ENCODE measurements around the gene NAA25.
"Not testable (repeated sequence)": the region's sequence is repeated elsewhere in the genome, so short reads cannot be mapped to it uniquely, and the experiment has no call there.

Gene NAA25

GRCh38 chr12:112125250-112125999 is 16.8 kb upstream of the NAA25 start, which contains the start of gene TRAFD1:
Gene TRAFD1 (plus strand): TSS chr12:112125560. CDS start chr12:112130523, 4,963 bp downstream.
- peak; percentile 99 for DNase-seq
- H3K4me3 Mint-ChIP-seq: peak within 1 kb of the TSS; percentile 83 to 94
- peak within 1 kb of the TSS; percentile 92 to 96 for H3K27ac Mint-ChIP-seq
- H3K9me3 Mint-ChIP-seq: no peaks in the 10 kb centered on the region
- H3K27me3 Mint-ChIP-seq: no peaks in the 10 kb centered on the region
- peak; percentile 100 for ATAC-seq
- peaks cover 43% of the 10 kb centered on the region for H3K4me1 Mint-ChIP-seq

GRCh38 chr12:112124918-112125249 is 16.3 kb upstream of the NAA25 start:
- no peaks in the 10 kb centered on the region for H3K27me3 Mint-ChIP-seq
- peak overlapping the region in 1 of 2 donors; percentile 83 for H3K4me3 Mint-ChIP-seq
- ATAC-seq: no peak
- H3K9me3 Mint-ChIP-seq: no peaks in the 10 kb centered on the region
- no peak overlapping the region for H3K27ac Mint-ChIP-seq
- peaks cover 37% of the 10 kb centered on the region for H3K4me1 Mint-ChIP-seq
- DNase-seq: no peak

GRCh38 chr12:112122823-112123690 is 14.5 kb upstream of the NAA25 start:
- H3K27ac Mint-ChIP-seq: no peak overlapping the region
- H3K4me1 Mint-ChIP-seq: peaks cover 19% of the 10 kb centered on the region
- ATAC-seq: no peak
- H3K27me3 Mint-ChIP-seq: no peaks in the 10 kb centered on the region
- H3K9me3 Mint-ChIP-seq: no peaks in the 10 kb centered on the region
- no peak for DNase-seq
- no peak overlapping the region for H3K4me3 Mint-ChIP-seq

- Mint-ChIP-seq H3K4me1 (peaks cover 13% of the 10 kb centered on the region), H3K27ac (no peak overlapping the region), H3K9me3 (no peaks in the 10 kb centered on the region), H3K4me3 (no peak overlapping the region), H3K27me3 (no peaks in the 10 kb centered on the region)
- ATAC-seq (no peak), DNase-seq (no peak)
Observed at GRCh38 chr12:112121780-112122565, 13.4 kb upstream of the NAA25 start.

GRCh38 chr12:112117685-112118084 is 9.1 kb upstream of the NAA25 start:
- ATAC-seq (no peak), DNase-seq (no peak)
- Mint-ChIP-seq H3K9me3 (no peaks in the 10 kb centered on the region), H3K27ac (no peak overlapping the region), H3K4me3 (no peak overlapping the region), H3K4me1 (peaks cover 13% of the 10 kb centered on the region), H3K27me3 (no peaks in the 10 kb centered on the region)

- Mint-ChIP-seq H3K4me3 (peak overlapping the region; percentile 13 to 27), H3K27me3 (no peaks in the 10 kb centered on the region), H3K9me3 (no peaks in the 10 kb centered on the region), H3K4me1 (peaks cover 23% of the 10 kb centered on the region), H3K27ac (peak overlapping the region; percentile 70 to 89)
- no peak for DNase-seq
- ATAC-seq: peak; percentile 80
Observed at GRCh38 chr12:112116232-112117060, 7.9 kb upstream of the NAA25 start.

GRCh38 chr12:112115259-112116045 is 6.9 kb upstream of the NAA25 start:
- no peak for DNase-seq
- Mint-ChIP-seq H3K27me3 (no peaks in the 10 kb centered on the region), H3K27ac (no peak overlapping the region), H3K9me3 (no peaks in the 10 kb centered on the region), H3K4me3 (no peak overlapping the region), H3K4me1 (peaks cover 28% of the 10 kb centered on the region)
- no peak for ATAC-seq

GRCh38 chr12:112112409-112113133 is 4.0 kb upstream of the NAA25 start:
- Mint-ChIP-seq H3K9me3 (no peaks in the 10 kb centered on the region), H3K27ac (no peak overlapping the region), H3K4me3 (peak overlapping the region in 1 of 2 donors; percentile 9), H3K4me1 (peaks cover 39% of the 10 kb centered on the region), H3K27me3 (no peaks in the 10 kb centered on the region)
- no peak for ATAC-seq
- no peak for DNase-seq

- no peaks in the 10 kb centered on the region for H3K27me3 Mint-ChIP-seq
- ATAC-seq (no peak), DNase-seq (no peak)
- peak overlapping the region in 1 of 2 donors; percentile 10 for H3K4me3 Mint-ChIP-seq
- H3K27ac Mint-ChIP-seq: no peak overlapping the region
- no peaks in the 10 kb centered on the region for H3K9me3 Mint-ChIP-seq
- H3K4me1 Mint-ChIP-seq: peaks cover 41% of the 10 kb centered on the region
Observed at GRCh38 chr12:112111931-112112330, 3.3 kb upstream of the NAA25 start.

- H3K27me3 Mint-ChIP-seq, DNase-seq: not testable (repeated sequence)
- H3K27ac Mint-ChIP-seq: peak overlapping the region in 1 of 2 donors; percentile 6
Observed at GRCh38 chr12:112110787-112111662, 2.4 kb upstream of the NAA25 start.

GRCh38 chr12:112107306-112108201 is 1.0 kb downstream of the NAA25 start:
- H3K4me1 Mint-ChIP-seq: peaks cover 67% of the 10 kb centered on the region

More at GRCh38 chr12:112110787-112111662, 2.4 kb upstream of the NAA25 start:
- not testable (repeated sequence) for ATAC-seq, H3K9me3 Mint-ChIP-seq, H3K4me3 Mint-ChIP-seq
- peaks cover 43% of the 10 kb centered on the region for H3K4me1 Mint-ChIP-seq

GRCh38 chr12:112105891-112106290 is 2.7 kb downstream of the NAA25 start:
- peaks cover 62% of the 10 kb centered on the region for H3K4me1 Mint-ChIP-seq
- DNase-seq (no peak), ATAC-seq (no peak)
- peak overlapping the region in 1 of 2 donors; percentile 46 for H3K4me3 Mint-ChIP-seq
- H3K9me3 Mint-ChIP-seq: no peaks in the 10 kb centered on the region
- H3K27ac Mint-ChIP-seq: no peak overlapping the region
- H3K27me3 Mint-ChIP-seq: no peaks in the 10 kb centered on the region

More at GRCh38 chr12:112107306-112108201, 1.0 kb downstream of the NAA25 start:
- H3K27ac Mint-ChIP-seq: peak overlapping the region; percentile 95 to 99
- no peak for DNase-seq
- H3K9me3 Mint-ChIP-seq: no peaks in the 10 kb centered on the region
- H3K4me3 Mint-ChIP-seq: peak overlapping the region; percentile 94 to 95
- no peaks in the 10 kb centered on the region for H3K27me3 Mint-ChIP-seq
- peak; percentile 29 for ATAC-seq
